SK-N-MC (cell line): ENCODE data around the gene FAM210A.

Experiments
- EZH2 ChIP-seq: fragments of 200-600 bp; sonication (generic); IDR thresholded peaks from one replicate; pipeline ENCODE4 v1.6.1; 2017; ENCODE audit warnings: antibody characterized with exemption
- POLR2AphosphoS5 ChIP-seq: IDR thresholded peaks from 2 replicates; pipeline ENCODE4 v1.6.1; 2012; ENCODE audit warnings: mild to moderate bottlenecking, low read depth, low read length, borderline replicate concordance

GRCh38 chr18:13700153-13700552 is 26.2 kb downstream of the FAM210A start:
- no peak for TF ChIP-seq POLR2AphosphoS5
- no peak for TF ChIP-seq EZH2
